Suprapubic skin (tissue), 4 donors: Measurements from ENCODE around the gene JAKMIP1.

Experiments used
- EP300 ChIP-seq: sonication (generic); formaldehyde crosslinking; IDR thresholded peaks from one replicate; pipeline ENCODE4 v1.6.1; 2017; ENCODE audit warnings: antibody characterized with exemption
- POLR2AphosphoS5 ChIP-seq, 3 donors: sonication (generic); formaldehyde crosslinking; IDR thresholded peaks; one replicate each; pipeline ENCODE4 v1.6.1; 2017; ENCODE audit warnings: antibody characterized with exemption in 3 of 3
- TF ChIP-seq, protein P1 (sequence below), 2 donors: fragments of 200-600 bp in 1 of 2; fragments of 450-650 bp in 1 of 2; sonication (generic) in 1 of 2; IDR thresholded peaks; one replicate each; pipeline ENCODE4 v1.5.1; 2016 to 2019; ENCODE audit warnings: antibody characterized with exemption in 2 of 2, mild to moderate bottlenecking in 1 of 2, moderate library complexity in 1 of 2

DNA sequence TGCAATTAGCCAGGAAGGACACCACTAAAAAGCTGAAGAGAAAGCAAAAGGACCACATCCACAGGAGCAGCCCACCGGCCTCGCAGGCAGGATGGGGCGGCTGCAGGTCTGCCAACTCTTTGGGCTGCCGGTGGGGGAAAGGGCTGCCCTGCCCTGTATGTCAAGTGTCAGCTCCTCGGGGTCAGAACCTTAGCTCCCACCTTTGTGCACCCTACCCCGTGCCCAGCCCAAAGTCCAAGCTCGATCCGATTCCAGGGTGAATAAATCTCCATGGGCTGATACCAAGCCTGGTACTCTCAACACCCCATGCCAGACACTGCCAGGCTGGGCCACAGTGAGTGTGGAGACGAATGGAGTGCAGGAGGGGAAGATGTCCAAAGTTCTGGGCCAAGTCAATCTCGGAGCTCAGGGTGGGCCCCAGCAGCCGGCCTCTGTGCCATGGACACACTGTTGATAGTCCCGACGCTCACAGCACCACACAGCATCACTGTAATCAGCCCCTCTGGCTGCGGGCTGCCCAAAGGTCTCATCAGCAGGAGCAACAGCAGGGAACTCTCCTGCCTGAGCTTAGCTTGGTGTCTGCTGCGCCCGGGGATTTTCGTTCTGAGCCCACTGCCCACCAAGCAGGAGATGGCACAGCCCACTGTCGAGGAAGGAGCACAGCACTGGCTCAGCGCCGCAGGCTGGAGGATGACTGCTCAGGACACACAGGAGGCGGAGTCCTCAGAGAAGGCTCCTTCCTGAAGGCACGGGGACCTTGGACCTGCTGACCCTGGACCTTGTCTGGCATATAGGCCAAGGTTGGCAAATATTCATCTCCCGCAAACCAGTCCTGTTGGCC lies 84.4 kb downstream of the JAKMIP1 start:
- TF ChIP-seq, protein P1, sequence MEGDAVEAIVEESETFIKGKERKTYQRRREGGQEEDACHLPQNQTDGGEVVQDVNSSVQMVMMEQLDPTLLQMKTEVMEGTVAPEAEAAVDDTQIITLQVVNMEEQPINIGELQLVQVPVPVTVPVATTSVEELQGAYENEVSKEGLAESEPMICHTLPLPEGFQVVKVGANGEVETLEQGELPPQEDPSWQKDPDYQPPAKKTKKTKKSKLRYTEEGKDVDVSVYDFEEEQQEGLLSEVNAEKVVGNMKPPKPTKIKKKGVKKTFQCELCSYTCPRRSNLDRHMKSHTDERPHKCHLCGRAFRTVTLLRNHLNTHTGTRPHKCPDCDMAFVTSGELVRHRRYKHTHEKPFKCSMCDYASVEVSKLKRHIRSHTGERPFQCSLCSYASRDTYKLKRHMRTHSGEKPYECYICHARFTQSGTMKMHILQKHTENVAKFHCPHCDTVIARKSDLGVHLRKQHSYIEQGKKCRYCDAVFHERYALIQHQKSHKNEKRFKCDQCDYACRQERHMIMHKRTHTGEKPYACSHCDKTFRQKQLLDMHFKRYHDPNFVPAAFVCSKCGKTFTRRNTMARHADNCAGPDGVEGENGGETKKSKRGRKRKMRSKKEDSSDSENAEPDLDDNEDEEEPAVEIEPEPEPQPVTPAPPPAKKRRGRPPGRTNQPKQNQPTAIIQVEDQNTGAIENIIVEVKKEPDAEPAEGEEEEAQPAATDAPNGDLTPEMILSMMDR (IDR thresholded peaks at IDR 0.05), result no peak
- TF ChIP-seq EP300, result no peak
- TF ChIP-seq POLR2AphosphoS5 (IDR thresholded peaks at IDR 0.05), result no peak
